Measurements from ENCODE around the gene VWA5B2.

DNA sequence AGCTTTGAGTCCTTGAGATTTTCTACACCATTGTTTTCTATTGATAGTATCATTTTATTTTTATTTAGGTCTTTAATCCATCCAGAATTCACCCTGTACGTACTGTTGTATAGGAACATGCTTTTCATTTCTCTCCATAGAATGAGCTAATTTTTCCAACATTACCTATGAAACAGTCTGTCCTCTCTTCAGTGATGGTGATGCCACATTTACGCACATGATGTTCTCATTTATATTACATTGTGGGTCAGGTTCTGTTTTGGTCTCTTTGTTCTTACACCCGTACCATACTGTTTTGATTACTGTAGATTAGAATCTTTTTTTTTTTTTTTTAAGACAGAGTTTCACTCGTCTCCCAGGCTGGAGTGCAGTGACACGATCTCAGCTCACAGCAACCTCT is 17.7 kb upstream of the VWA5B2 start:
- TF ChIP-seq POLR2A (IDR thresholded peaks at IDR 0.05): no peak
- TF ChIP-seq, protein P1, sequence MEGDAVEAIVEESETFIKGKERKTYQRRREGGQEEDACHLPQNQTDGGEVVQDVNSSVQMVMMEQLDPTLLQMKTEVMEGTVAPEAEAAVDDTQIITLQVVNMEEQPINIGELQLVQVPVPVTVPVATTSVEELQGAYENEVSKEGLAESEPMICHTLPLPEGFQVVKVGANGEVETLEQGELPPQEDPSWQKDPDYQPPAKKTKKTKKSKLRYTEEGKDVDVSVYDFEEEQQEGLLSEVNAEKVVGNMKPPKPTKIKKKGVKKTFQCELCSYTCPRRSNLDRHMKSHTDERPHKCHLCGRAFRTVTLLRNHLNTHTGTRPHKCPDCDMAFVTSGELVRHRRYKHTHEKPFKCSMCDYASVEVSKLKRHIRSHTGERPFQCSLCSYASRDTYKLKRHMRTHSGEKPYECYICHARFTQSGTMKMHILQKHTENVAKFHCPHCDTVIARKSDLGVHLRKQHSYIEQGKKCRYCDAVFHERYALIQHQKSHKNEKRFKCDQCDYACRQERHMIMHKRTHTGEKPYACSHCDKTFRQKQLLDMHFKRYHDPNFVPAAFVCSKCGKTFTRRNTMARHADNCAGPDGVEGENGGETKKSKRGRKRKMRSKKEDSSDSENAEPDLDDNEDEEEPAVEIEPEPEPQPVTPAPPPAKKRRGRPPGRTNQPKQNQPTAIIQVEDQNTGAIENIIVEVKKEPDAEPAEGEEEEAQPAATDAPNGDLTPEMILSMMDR (IDR thresholded peaks at IDR 0.05 in 4 of 5, conservative IDR thresholded peaks at IDR 0.05 in 1 of 5): no peak

Data from gastrocnemius medialis (tissue), 4 donors.